Measurements from ENCODE around the gene STARD5. TPM values are rescaled to one million over a fixed set of nuclear protein-coding genes. Genes with fewer than 3 reads are reported as not detected.

STARD5 gene
- total RNA-seq, 1 experiment from 2014 or later: 2.3 TPM

- H3K36me3 Mint-ChIP-seq (ENCODE audit: insufficient read depth in 1 of 3, low read depth in 3 of 3): peaks cover 0 to 6% (median 6%) of the 10 kb centered on the region in 3 experiments; a peak in 5 of 7 replicates
- Histone ChIP-seq H3K27ac (ENCODE audit: insufficient read length, low read depth, low read length) (no peak overlapping the region), H4K91ac (ENCODE audit: insufficient read length, low read depth, low read length) (no peak overlapping the region), H3K27me3 (ENCODE audit: insufficient read depth, low read length) (no peaks in the 10 kb centered on the region), H3K79me2 (ENCODE audit: insufficient read depth, low read length) (no peaks in the 10 kb centered on the region), H3K56ac (ENCODE audit: insufficient read length, low read depth, low read length) (no peak overlapping the region), H3K18ac (ENCODE audit: insufficient read length, low read depth, low read length) (peak overlapping the region; percentile 96), H2BK20ac (ENCODE audit: low read depth, low read length, poor library complexity, severe bottlenecking) (no peak overlapping the region), H3K23me2 (ENCODE audit: insufficient read length, low read depth, low read length, poor library complexity, severe bottlenecking) (peaks cover 3% of the 10 kb centered on the region), H3K9me3 (ENCODE audit: control insufficient read depth, low read depth, low read length) (no peaks in the 10 kb centered on the region), H3K4me2 (ENCODE audit: insufficient read depth, insufficient read length, low read length) (peak overlapping the region; percentile 81), H2AK5ac (ENCODE audit: insufficient read length, low read length) (no peak overlapping the region), H2AFZ (ENCODE audit: low read length) (no peak overlapping the region), H3K4ac (ENCODE audit: low read depth, low read length) (no peak overlapping the region), H2BK5ac (ENCODE audit: insufficient read length, low read length) (no peak overlapping the region), H3K4me1 (ENCODE audit: insufficient read depth, low read length) (no peaks in the 10 kb centered on the region), H4K20me1 (ENCODE audit: control insufficient read depth, insufficient read depth, insufficient read length) (no peaks in the 10 kb centered on the region), H2BK120ac (ENCODE audit: low read depth, low read length, poor library complexity, severe bottlenecking) (no peak overlapping the region), H4K8ac (replicated peaks; ENCODE audit: insufficient read length, low read depth, low read length) (no peak overlapping the region), H2BK12ac (ENCODE audit: insufficient read length, low read depth, low read length) (no peak overlapping the region), H3K14ac (ENCODE audit: insufficient read depth, low read length) (peak overlapping the region; percentile 97; the same call in 1 of the 2 replicates), H2BK15ac (ENCODE audit: low read depth, low read length) (no peak overlapping the region), H3T11ph (ENCODE audit: low read length) (no peak overlapping the region), H3K79me1 (ENCODE audit: insufficient read depth, low read depth, low read length, poor library complexity, severe bottlenecking) (no peaks in the 10 kb centered on the region), H3K9ac (ENCODE audit: extremely low read depth, insufficient read length, low read length) (peak overlapping the region; percentile 84), H4K5ac (ENCODE audit: insufficient read length, low read depth, low read length) (no peak overlapping the region), H3K23ac (ENCODE audit: insufficient read length, low read depth, low read length) (no peak overlapping the region)
- no peak for DNase-seq
- no CpG with 5 or more reads among the region's 4 CpGs for WGBS (ENCODE audit: extremely low coverage, insufficient read length, low lambda C conversion rate)
- peaks cover 9% of the 10 kb centered on the region for H3K27me3 Mint-ChIP-seq (ENCODE audit: low read depth)
- peak overlapping the region; percentile 97 to 98 for H3K4me3 Mint-ChIP-seq
- no peaks in the 10 kb centered on the region for H3K9me3 Mint-ChIP-seq
- TF ChIP-seq, protein P1, sequence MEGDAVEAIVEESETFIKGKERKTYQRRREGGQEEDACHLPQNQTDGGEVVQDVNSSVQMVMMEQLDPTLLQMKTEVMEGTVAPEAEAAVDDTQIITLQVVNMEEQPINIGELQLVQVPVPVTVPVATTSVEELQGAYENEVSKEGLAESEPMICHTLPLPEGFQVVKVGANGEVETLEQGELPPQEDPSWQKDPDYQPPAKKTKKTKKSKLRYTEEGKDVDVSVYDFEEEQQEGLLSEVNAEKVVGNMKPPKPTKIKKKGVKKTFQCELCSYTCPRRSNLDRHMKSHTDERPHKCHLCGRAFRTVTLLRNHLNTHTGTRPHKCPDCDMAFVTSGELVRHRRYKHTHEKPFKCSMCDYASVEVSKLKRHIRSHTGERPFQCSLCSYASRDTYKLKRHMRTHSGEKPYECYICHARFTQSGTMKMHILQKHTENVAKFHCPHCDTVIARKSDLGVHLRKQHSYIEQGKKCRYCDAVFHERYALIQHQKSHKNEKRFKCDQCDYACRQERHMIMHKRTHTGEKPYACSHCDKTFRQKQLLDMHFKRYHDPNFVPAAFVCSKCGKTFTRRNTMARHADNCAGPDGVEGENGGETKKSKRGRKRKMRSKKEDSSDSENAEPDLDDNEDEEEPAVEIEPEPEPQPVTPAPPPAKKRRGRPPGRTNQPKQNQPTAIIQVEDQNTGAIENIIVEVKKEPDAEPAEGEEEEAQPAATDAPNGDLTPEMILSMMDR (conservative IDR thresholded peaks at IDR 0.05): no peak
- H3K4me1 Mint-ChIP-seq: peaks cover 12 to 13% of the 10 kb centered on the region in 2 experiments
- no peak overlapping the region for H3K27ac Mint-ChIP-seq
These were observed 390 bp downstream of the STARD5 start for GRCh38 chr15:81323559-81323943.
